Karpas-422 (cell line): ENCODE data around the gene CTCF. TPM values are rescaled to one million over a fixed set of nuclear protein-coding genes. Genes with fewer than 3 reads are reported as not detected.
A peak's percentile ranks its signal among the peaks of the same experiment; 100 is the strongest.

Experiments used
- DNase-seq: peaks from one replicate; pipeline ENCODE4 v3.0.0-alpha.2; 2015
- H2AFZ ChIP-seq: fragments of 200-600 bp; sonication (generic); 2 replicates; pipeline ENCODE4 v1.6.1; 2014; ENCODE audit warnings: antibody characterized with exemption, low read length, mixed read lengths
- H3K27ac ChIP-seq: fragments of 200-600 bp; sonication (generic); 2 replicates; pipeline ENCODE4 v1.5.1; 2014; ENCODE audit warnings: mild to moderate bottlenecking, low read length, moderate library complexity
- H3K27me3 ChIP-seq: fragments of 200-600 bp; sonication (generic); 2 replicates; pipeline ENCODE4 v1.6.1; 2014; ENCODE audit warnings: low read length, mixed read lengths
- H3K36me3 ChIP-seq: fragments of 200-600 bp; sonication (generic); 2 replicates; pipeline ENCODE4 v1.6.1; 2014; ENCODE audit warnings: low read length, mixed read lengths; ENCODE audit not compliant: insufficient read depth
- H3K4me1 ChIP-seq: fragments of 200-600 bp; sonication (generic); 2 replicates; pipeline ENCODE4 v1.6.1; 2014; ENCODE audit warnings: mild to moderate bottlenecking, low read length, mixed read lengths
- H3K4me2 ChIP-seq: fragments of 200-600 bp; sonication (generic); 2 replicates; pipeline ENCODE4 v1.6.1; 2014; ENCODE audit warnings: low read length, low read depth, mild to moderate bottlenecking; ENCODE audit not compliant: poor library complexity, severe bottlenecking
- H3K4me3 ChIP-seq: fragments of 200-600 bp; sonication (generic); 2 replicates; pipeline ENCODE4 v1.5.1; 2014; ENCODE audit warnings: mild to moderate bottlenecking, antibody characterized with exemption, low read length, mixed read lengths
- H3K79me2 ChIP-seq: fragments of 200-600 bp; sonication (generic); 2 replicates; pipeline ENCODE4 v1.6.1; 2014; ENCODE audit warnings: mild to moderate bottlenecking, low read length, mixed read lengths
- H3K9ac ChIP-seq: fragments of 200-600 bp; sonication (generic); 2 replicates; pipeline ENCODE4 v1.6.0; 2014; ENCODE audit warnings: low read length
- H3K9me2 ChIP-seq: fragments of 200-600 bp; sonication (generic), shearing (Covaris generic); replicated peaks from 2 replicates; pipeline ENCODE4 v1.6.0; 2014; ENCODE audit warnings: mild to moderate bottlenecking, low read length, moderate library complexity; ENCODE audit not compliant: insufficient read depth
- H3K9me3 ChIP-seq: fragments of 300-700, 200-600 bp; sonication (generic); 2 replicates; pipeline ENCODE4 v1.6.1; 2014; ENCODE audit warnings: low read length, mixed read lengths
- H4K20me1 ChIP-seq: fragments of 200-600 bp; sonication (generic); 2 replicates; pipeline ENCODE4 v1.6.1; 2014; ENCODE audit warnings: mild to moderate bottlenecking, antibody characterized with exemption, low read length, low read depth; ENCODE audit not compliant: insufficient read depth
- total RNA-seq: library from RNA; depleted of rRNA; stranded (reverse); fragments of >200 nt; shearing (Covaris generic); gene quantifications from 2 replicates; pipeline ENCODE4 v1.2.3, GENCODE V29; 2014; ENCODE audit warnings: low replicate concordance

CTCF gene
- total RNA-seq, 1 experiment from 2014 or later, result 29.5 TPM

GRCh38 chr16:67662653-67663010, 100.3 kb downstream of the CTCF start:
- peaks cover 5% of the 10 kb centered on the region; the same call in 1 of the 2 replicates for H4K20me1 ChIP-seq
- H3K9ac ChIP-seq, result no peak overlapping the region
- DNase-seq, result no peak
- H3K27me3 ChIP-seq, result no peaks in the 10 kb centered on the region
- H3K4me3 ChIP-seq, result no peak overlapping the region
- H3K79me2 ChIP-seq, result peaks cover 18% of the 10 kb centered on the region
- H3K9me2 ChIP-seq, result no peaks in the 10 kb centered on the region
- H2AFZ ChIP-seq, result no peak overlapping the region
- no peak overlapping the region for H3K27ac ChIP-seq
- no peaks in the 10 kb centered on the region for H3K9me3 ChIP-seq
- no peaks in the 10 kb centered on the region for H3K36me3 ChIP-seq
- H3K4me2 ChIP-seq, result no peak overlapping the region
- H3K4me1 ChIP-seq, result peaks cover 36% of the 10 kb centered on the region

- no peak overlapping the region for H2AFZ ChIP-seq
- H3K79me2 ChIP-seq, result peaks cover 16% of the 10 kb centered on the region
- no peak overlapping the region for H3K9ac ChIP-seq
- no peaks in the 10 kb centered on the region for H3K9me3 ChIP-seq
- H3K4me2 ChIP-seq, result no peak overlapping the region
- H3K4me3 ChIP-seq, result no peak overlapping the region
- peaks cover 42% of the 10 kb centered on the region for H3K4me1 ChIP-seq
- DNase-seq, result peak; percentile 76
- peaks cover 5% of the 10 kb centered on the region; the same call in 1 of the 2 replicates for H4K20me1 ChIP-seq
- H3K36me3 ChIP-seq, result no peaks in the 10 kb centered on the region
- no peak overlapping the region for H3K27ac ChIP-seq
- no peaks in the 10 kb centered on the region for H3K9me2 ChIP-seq
- no peaks in the 10 kb centered on the region for H3K27me3 ChIP-seq
These were observed 101.0 kb downstream of the CTCF start for GRCh38 chr16:67663151-67663876.

DNA sequence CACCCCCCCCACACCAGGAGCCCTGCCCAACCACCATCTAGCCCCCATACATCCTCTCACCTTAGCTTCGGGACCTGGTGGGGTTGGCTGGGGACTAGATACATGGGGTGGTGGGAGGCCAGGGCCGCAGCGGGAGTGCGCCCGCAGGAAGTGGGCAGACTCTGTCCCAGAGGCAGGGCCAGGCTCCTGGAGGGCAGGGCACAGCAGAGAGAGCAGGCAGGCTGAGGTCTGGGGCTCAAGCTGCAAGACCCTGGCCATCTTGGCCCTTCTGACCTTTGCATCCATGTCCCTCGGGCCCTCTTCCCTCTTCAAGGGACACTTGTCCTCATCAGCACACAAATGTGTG, 101.5 kb downstream of the CTCF start:
- no peak overlapping the region for H3K4me3 ChIP-seq
- H3K9me3 ChIP-seq, result no peaks in the 10 kb centered on the region
- no peaks in the 10 kb centered on the region for H3K9me2 ChIP-seq
- H3K4me1 ChIP-seq, result peaks cover 43% of the 10 kb centered on the region
- H2AFZ ChIP-seq, result no peak overlapping the region
- H3K36me3 ChIP-seq, result no peaks in the 10 kb centered on the region
- peaks cover 5% of the 10 kb centered on the region; the same call in 1 of the 2 replicates for H4K20me1 ChIP-seq
- no peak for DNase-seq
- no peaks in the 10 kb centered on the region for H3K27me3 ChIP-seq
- no peak overlapping the region for H3K4me2 ChIP-seq
- no peak overlapping the region for H3K27ac ChIP-seq
- peaks cover 11% of the 10 kb centered on the region for H3K79me2 ChIP-seq
- no peak overlapping the region for H3K9ac ChIP-seq

DNA sequence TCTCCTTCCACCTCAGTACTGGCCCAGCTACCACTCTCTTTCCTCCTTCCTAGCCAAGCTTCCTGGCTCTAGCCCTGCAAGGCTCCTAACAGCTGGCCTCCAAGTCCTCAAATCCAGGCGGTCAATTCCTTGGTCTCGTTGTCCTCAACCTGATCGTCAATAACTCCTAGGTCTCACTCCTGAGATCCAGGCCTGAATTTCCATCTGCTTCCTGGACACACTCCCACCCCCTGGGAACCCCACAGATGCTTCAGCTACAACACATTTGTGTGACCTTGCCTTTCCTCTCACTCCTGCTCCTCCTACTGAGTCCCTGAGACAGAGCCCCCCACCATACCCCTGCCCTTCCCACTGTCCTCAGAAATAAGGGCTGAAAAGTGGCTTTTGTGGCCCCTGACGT, 101.9 kb downstream of the CTCF start:
- Histone ChIP-seq H3K4me1 (peaks cover 43% of the 10 kb centered on the region), H3K9me3 (no peaks in the 10 kb centered on the region), H2AFZ (no peak overlapping the region), H3K4me3 (no peak overlapping the region), H4K20me1 (peaks cover 5% of the 10 kb centered on the region; the same call in 1 of the 2 replicates), H3K9me2 (no peaks in the 10 kb centered on the region), H3K79me2 (peaks cover 7% of the 10 kb centered on the region), H3K36me3 (no peaks in the 10 kb centered on the region), H3K27ac (no peak overlapping the region), H3K9ac (no peak overlapping the region), H3K27me3 (no peaks in the 10 kb centered on the region), H3K4me2 (no peak overlapping the region)
- DNase-seq, result no peak

DNA sequence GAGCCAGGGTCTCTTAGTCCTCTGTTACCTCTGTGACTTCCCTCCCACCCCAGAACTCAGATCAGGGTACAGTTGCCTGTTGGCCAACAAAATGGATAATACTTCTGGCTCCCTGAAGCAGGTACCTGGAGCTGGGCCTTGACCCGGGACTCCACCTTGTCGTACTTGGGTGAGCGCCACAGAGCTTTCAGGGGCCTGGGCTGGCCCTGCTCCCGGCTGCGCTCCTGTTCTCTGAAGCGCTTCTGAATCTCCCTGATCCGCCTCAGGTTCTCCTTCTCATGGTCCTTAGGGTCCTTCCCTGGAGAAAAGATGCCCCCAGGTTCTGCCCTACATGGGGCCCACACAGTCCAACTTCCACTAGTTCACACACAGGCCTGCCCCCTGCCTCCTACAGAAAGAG, 102.5 kb downstream of the CTCF start:
- H3K27me3 ChIP-seq, result no peaks in the 10 kb centered on the region
- H3K27ac ChIP-seq, result no peak overlapping the region
- H3K9me3 ChIP-seq, result no peaks in the 10 kb centered on the region
- H3K79me2 ChIP-seq, result peaks cover under 1% of the 10 kb centered on the region; the same call in 1 of the 2 replicates
- no peaks in the 10 kb centered on the region for H3K36me3 ChIP-seq
- H3K4me3 ChIP-seq, result no peak overlapping the region
- H3K9me2 ChIP-seq, result no peaks in the 10 kb centered on the region
- no peaks in the 10 kb centered on the region for H4K20me1 ChIP-seq
- no peak overlapping the region for H2AFZ ChIP-seq
- H3K4me2 ChIP-seq, result no peak overlapping the region
- DNase-seq, result no peak
- H3K4me1 ChIP-seq, result peaks cover 48% of the 10 kb centered on the region
- no peak overlapping the region for H3K9ac ChIP-seq

DNA sequence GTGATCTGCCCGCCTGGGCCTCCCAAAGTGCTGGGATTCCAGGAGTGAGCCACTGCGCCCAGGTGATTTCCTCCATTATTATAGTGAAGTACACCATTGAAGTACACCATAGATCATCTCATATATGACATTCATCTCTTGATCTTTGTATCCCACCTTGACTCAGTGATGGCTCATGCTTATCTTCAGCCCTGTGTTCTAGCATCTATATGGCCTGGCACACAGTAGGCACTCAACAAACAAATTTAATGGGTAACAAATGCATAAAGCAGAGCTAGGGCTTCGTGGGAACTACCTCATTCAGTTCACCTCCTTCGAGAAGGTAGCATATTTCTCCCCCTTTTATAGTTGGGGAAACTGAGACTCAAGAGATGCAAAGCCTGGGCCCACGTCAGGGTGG, 103.3 kb downstream of the CTCF start:
- no peaks in the 10 kb centered on the region for H3K36me3 ChIP-seq
- H2AFZ ChIP-seq, result no peak overlapping the region
- H3K4me3 ChIP-seq, result peak overlapping the region; percentile 83
- H4K20me1 ChIP-seq, result no peaks in the 10 kb centered on the region
- peaks cover 56% of the 10 kb centered on the region for H3K4me1 ChIP-seq
- H3K4me2 ChIP-seq, result peak overlapping the region; percentile 92
- no peaks in the 10 kb centered on the region for H3K9me2 ChIP-seq
- no peak for DNase-seq
- H3K9me3 ChIP-seq, result no peaks in the 10 kb centered on the region
- H3K9ac ChIP-seq, result peak overlapping the region; percentile 92
- no peaks in the 10 kb centered on the region for H3K79me2 ChIP-seq
- H3K27me3 ChIP-seq, result no peaks in the 10 kb centered on the region
- H3K27ac ChIP-seq, result no peak overlapping the region

GRCh38 chr16:67666032-67666551, 103.8 kb downstream of the CTCF start:
- Histone ChIP-seq H3K79me2 (no peaks in the 10 kb centered on the region), H3K4me3 (peak overlapping the region; percentile 83), H3K9me2 (no peaks in the 10 kb centered on the region), H3K36me3 (no peaks in the 10 kb centered on the region), H3K27ac (no peak overlapping the region), H4K20me1 (no peaks in the 10 kb centered on the region), H2AFZ (no peak overlapping the region), H3K27me3 (no peaks in the 10 kb centered on the region), H3K9me3 (no peaks in the 10 kb centered on the region), H3K4me2 (peak overlapping the region; percentile 92), H3K9ac (peak overlapping the region; percentile 92), H3K4me1 (peaks cover 59% of the 10 kb centered on the region)
- no peak for DNase-seq

GRCh38 chr16:67666559-67667452, 104.5 kb downstream of the CTCF start, which contains the start of the genes C16orf86 and ENKD1:
Gene C16orf86 (plus strand): TSS chr16:67666814. CDS start chr16:67666971, 157 bp downstream.
Gene ENKD1 (minus strand): TSS chr16:67666750. CDS start chr16:67666442, 308 bp downstream.
- H4K20me1 ChIP-seq, result no peaks in the 10 kb centered on the region
- H3K27ac ChIP-seq, result peak within 1 kb of the TSS; percentile 91
- H3K4me3 ChIP-seq, result peak within 1 kb of the TSS; percentile 83
- H3K27me3 ChIP-seq, result no peaks in the 10 kb centered on the region
- DNase-seq, result peak; percentile 95
- no peaks in the 10 kb centered on the region for H3K79me2 ChIP-seq
- H3K4me2 ChIP-seq, result peak within 1 kb of the TSS; percentile 92
- H3K9ac ChIP-seq, result peak within 1 kb of the TSS; percentile 92
- H3K36me3 ChIP-seq, result no peaks in the 10 kb centered on the region
- H3K4me1 ChIP-seq, result peaks cover 52% of the 10 kb centered on the region
- H2AFZ ChIP-seq, result peak within 1 kb of the TSS; percentile 61; the same call in 1 of the 2 replicates
- H3K9me2 ChIP-seq, result no peaks in the 10 kb centered on the region
- no peaks in the 10 kb centered on the region for H3K9me3 ChIP-seq
